Endometrial microvascular endothelial cells (primary cell): Measurements from ENCODE around the gene PSMB2. TPM values are rescaled to one million over a fixed set of nuclear protein-coding genes. Genes with fewer than 3 reads are reported as not detected.

Experiments used
- in situ Hi-C: cut with HindIII; loops from 2 replicates; pipeline ENCODE4 v1.10.0; 2017; ENCODE audit warnings: low sequenced_read_pairs, low pct_unique_long_range_greater_than_20kb; ENCODE audit errors: inconsistent ontology term
- total RNA-seq: library from RNA; depleted of rRNA; stranded (reverse); fragments of >200 nt; gene quantifications from one replicate; pipeline ENCODE4 v1.2.3, GENCODE V29; 2015; ENCODE audit errors: inconsistent ontology term

The PSMB2 gene
- total RNA-seq, 1 donor from 2014 or later = 102 TPM

DNA sequence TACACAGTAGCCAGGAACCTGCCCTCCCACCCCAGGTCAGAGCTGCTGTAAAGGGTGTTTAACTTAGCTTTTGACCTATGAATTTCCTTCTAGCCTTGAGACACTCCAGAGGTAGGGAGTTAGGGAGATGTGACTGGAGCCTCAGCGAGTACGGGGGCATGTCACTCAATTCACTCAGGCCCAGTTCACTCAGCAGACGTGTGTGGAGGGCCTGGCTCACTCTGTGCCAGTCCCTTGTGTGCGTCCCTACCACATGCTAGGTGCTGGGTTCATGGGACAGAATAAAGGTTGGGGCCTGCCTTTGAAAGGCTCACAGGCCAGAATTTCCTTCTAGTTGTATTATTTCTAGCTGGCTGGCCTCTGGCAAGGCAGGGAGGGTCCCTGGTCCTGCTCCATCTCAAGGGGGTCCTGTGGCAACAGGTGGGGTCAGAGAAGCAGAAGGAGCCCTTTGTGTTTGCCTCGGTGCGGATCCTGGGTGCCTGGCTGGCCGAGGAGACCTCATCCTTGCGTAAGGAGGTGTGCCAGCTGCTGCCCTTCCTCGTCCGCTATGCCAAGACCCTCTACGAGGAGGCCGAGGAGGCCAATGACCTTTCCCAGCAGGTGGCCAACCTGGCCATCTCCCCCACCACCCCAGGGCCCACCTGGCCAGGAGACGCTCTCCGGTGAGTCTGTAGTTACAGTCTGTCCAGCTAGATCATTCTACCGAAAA is 79.2 kb downstream of the PSMB2 start:
- in situ Hi-C loops = loop anchor here (25.0 kb wide), 1 partner anchor 175 kb away; no protein-coding TSS in a partner anchor

GRCh38 chr1:35561297-35561971 is 79.9 kb downstream of the PSMB2 start:
- in situ Hi-C loops = loop anchor here (25.0 kb wide), 1 partner anchor 176 kb away; no protein-coding TSS in a partner anchor

DNA sequence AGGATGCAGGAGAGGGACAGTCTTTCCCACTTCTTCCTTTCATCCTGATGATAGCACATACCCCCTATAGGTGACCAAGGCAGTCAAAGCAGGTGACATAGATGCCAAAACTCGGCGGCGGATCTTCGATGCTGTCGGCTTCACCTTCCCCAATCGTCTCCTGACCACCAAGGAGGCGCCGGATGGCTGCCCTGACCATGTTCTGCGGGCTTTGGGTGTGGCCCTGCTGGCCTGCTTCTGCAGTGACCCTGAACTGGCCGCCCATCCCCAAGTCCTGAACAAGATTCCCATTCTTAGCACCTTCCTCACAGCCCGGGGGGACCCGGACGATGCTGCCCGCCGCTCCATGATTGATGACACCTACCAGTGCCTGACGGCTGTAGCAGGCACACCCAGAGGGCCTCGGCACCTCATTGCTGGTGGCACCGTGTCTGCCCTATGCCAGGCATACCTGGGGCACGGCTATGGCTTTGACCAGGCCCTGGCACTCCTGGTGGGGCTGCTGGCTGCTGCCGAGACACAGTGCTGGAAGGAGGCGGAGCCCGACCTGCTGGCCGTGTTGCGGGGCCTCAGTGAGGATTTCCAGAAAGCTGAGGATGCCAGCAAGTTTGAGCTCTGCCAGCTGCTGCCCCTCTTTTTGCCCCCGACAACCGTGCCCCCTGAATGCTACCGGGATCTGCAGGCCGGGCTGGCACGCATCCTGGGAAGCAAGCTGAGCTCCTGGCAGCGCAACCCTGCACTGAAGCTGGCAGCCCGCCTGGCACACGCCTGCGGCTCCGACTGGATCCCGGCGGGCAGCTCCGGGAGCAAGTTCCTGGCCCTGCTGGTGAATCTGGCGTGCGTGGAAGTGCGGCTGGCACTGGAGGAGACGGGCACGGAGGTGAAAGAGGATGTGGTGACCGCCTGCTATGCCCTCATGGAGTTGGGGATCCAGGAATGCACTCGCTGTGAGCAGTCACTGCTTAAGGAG is 80.8 kb downstream of the PSMB2 start:
- in situ Hi-C loops = loop anchor here (25.0 kb wide), 1 partner anchor 177 kb away; no protein-coding TSS in a partner anchor

GRCh38 chr1:35559317-35559944 is 81.9 kb downstream of the PSMB2 start:
- in situ Hi-C loops = loop anchor here (25.0 kb wide), 1 partner anchor 178 kb away; no protein-coding TSS in a partner anchor

GRCh38 chr1:35558374-35559316 is 82.7 kb downstream of the PSMB2 start:
- in situ Hi-C loops = loop anchor here (25.0 kb wide), 1 partner anchor 179 kb away; no protein-coding TSS in a partner anchor

- in situ Hi-C loops = loop anchor here (25.0 kb wide), 1 partner anchor 180 kb away; no protein-coding TSS in a partner anchor
Observed at GRCh38 chr1:35557611-35558373, 83.5 kb downstream of the PSMB2 start, which contains the start of gene NCDN. TSS of gene NCDN (plus strand) at chr1:35557799. CDS start at chr1:35558191, 392 bp downstream.

DNA sequence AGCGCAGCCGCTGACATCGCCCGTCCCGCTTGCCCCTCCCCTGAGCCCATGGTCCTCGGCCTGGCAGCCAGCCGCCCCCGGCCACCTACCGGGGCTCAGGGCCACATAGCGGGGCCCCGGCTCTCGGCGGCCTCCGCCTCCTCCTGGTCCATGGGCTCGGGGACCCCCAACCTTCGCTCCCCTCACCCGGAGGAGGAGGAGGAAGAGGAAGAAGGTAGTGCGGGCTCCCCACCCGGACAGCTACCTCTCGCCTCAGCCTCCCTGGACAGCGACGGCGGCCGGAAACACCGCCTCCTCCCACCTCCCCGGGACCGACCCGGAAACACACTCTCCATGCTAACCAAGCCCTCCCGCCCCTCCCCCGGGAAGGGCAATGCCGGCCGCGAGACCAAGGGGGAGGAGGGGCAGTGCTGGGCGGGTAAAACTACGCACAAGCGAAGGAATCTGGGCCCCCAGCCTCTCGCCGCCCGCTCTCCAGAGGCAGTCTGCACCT is 84.2 kb downstream of the PSMB2 start, which contains the start of gene KIAA0319L:
TSS of gene KIAA0319L (minus strand) at position 286 of the 493 bp plus-strand sequence. CDS start 2,912 bp downstream, outside the sequence.
- in situ Hi-C loops = loop anchor here (25.0 kb wide), 1 partner anchor 180 kb away; no protein-coding TSS in a partner anchor

GRCh38 chr1:35556484-35557117 is 84.7 kb downstream of the PSMB2 start:
- in situ Hi-C loops = loop anchor here (25.0 kb wide), 1 partner anchor 181 kb away; no protein-coding TSS in a partner anchor

DNA sequence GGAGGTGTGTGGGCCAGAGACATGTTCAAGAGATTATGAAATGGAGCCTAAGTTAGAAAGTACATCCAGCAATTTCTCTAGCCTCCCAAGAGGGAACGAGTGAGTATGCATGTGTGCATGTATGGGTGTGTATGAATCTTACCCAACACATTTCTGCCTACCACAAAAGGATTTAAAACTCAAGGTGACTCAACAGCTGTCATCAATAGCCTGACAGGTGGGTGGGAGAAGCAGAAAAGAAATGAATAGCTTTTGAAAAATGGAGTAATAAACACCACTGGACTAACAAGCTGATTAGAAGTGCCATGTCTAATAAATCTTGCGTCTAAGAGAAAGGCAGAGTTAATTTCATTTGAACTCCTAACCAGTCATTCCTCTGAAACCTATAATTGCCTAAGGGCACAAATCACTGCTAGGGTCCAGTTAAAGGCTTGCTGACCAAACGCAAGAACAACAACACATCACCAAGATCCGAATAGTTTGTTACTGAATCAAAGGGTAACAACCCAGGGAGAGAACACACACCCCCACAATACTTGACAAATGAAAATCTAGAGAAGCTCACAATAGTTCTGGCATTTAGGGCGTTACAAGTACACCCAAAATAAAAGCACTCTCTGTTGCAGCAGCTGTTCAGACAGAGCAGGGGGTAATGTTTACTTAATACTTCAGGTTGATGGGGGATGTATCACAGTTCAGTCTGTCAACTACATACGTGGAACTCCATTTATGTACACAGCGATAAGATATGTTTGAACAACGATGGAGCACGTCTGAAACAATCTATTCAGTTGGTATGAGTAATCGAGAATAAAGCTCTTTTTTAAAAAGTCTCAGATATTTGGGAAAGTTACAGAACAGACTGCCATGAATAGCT is 85.5 kb downstream of the PSMB2 start:
- in situ Hi-C loops = loop anchor here (25.0 kb wide), 1 partner anchor 181 kb away; no protein-coding TSS in a partner anchor

DNA sequence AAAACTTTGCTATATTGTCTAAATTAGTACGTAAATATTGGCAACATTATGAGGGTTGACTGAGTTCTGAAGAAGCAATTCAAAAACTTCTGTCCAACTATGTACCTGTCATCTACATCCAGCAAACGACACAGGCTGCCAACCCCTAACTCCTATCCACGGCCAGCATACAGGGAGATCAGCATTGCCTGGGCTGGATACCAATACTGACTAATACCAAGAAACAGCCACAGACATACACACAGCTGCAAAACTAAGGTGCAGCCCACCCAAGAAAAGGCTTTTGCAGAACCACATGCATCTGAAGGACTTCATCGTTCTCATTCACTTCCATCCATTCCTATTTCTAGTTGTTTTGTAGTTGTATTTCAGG is 86.1 kb downstream of the PSMB2 start:
- in situ Hi-C loops = loop anchor here (25.0 kb wide), 1 partner anchor 182 kb away; no protein-coding TSS in a partner anchor

GRCh38 chr1:35554266-35555211 is 86.8 kb downstream of the PSMB2 start:
- in situ Hi-C loops = loop anchor here (25.0 kb wide), 1 partner anchor 183 kb away; no protein-coding TSS in a partner anchor

DNA sequence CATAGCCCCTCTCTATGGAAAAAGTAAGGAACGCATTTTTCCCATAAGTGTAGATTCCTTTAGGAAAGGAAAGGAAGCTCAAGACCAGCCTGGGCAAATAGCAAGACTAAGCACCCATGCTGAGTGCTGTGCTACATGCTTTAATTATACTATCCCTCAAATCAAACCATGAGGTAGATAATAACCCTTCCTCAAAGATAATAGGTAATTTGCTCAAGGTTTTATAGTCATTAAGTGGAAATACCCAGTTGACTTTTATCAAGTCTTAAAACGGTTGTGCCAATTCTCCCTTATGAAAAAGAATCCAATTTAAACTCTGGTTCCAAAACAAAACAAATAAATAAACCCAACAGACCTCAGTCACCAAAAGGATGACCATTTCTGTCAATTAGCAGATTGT is 87.5 kb downstream of the PSMB2 start:
- in situ Hi-C loops = loop anchor here (25.0 kb wide), 1 partner anchor 183 kb away; no protein-coding TSS in a partner anchor
